CD4-positive, alpha-beta T cell treated with Interferon alpha-2 for 1 hour (primary cell): ENCODE data around the gene MGMT.

Experiments used
- DNase-seq, 2 donors: peaks; one replicate each; pipeline ENCODE4 v3.0.0-alpha.2; 2020 to 2022

The MGMT gene

DNA sequence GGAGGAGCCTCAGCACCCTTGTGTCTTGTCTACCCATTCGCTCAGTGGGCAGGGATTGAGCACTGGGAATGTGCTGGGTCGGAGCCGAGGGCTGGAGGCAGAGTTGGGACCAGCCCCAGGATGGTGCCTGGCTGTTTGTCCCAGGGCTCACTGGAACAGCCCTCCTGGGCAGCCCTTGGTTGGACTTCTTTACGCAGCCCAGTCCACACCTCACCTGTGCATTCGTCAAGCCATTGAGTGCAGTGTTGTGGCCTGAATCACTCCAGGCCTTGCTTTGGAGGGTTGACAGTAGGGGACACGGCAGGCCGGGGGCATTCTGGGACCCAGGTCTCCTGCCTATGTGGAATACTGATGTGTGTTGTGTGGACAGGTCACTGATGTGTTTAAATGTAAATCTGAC, 229.6 kb downstream of the MGMT start:
- no peak for DNase-seq

DNA sequence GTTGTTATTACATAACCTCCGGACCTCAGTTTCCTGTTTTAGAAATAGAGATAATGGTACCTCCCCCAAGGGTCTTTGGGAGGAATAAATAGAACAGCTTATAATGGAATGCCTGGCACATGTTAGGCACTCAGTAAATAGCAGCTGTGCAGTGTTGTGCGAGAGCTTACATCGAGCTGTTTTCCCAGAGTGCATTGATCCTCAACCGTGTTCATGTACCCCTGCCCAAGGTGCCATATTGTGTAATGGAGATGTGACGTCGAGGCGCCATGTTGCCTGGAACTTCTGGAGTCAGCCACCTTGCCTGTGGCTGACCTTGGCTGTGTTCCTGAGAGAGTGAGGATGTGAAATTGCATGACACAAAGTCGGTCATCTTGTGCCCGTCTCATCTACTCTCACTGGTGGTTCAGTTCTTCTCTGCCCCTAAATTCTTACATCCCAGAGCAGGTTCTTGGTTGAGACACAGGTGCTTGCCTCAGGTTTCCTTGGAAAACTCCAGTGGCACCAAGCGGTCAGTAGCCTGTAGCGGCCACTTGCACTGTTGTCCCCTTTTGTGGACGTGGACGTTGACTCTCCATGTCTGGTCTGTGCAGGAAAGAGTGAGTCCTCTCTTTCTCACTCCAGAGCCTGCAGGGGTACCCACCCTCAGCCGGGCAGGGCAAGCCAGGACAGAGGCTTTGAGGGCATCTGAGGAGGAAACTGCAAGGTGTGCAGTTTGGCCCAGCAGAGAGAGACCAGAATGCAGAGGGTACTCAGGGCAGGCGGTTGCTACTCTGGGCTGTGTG, 230.6 kb downstream of the MGMT start:
- DNase-seq, result no peak

DNA sequence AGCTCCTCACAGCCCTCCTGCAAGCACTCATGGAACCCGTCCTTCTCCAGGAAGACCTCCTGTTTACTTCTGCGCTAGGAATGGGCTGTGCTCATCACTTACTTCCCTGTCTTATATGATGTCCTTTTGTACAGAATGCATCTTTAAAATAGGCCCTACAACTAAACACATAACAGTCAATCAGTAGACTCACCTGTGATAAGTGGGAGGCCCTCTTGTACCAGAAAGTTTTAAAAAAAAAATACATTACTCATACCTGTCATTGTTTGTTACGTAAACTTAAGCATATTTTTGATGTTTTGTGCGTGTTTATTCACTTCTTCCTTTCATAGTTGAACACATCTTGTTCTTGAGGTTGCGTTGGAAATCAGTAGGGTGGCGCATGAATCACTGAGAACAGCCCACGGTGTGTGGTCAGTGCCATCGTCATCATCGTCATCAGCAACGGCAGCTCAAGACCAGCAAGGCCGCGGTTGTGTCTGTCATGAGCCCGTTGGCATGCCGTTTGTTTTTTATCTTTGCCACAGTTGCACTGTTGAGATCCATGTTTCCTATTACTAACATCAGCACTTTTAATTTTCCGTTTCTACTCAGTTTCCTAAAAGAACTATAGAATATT, 232.8 kb downstream of the MGMT start:
- DNase-seq, result no peak

DNA sequence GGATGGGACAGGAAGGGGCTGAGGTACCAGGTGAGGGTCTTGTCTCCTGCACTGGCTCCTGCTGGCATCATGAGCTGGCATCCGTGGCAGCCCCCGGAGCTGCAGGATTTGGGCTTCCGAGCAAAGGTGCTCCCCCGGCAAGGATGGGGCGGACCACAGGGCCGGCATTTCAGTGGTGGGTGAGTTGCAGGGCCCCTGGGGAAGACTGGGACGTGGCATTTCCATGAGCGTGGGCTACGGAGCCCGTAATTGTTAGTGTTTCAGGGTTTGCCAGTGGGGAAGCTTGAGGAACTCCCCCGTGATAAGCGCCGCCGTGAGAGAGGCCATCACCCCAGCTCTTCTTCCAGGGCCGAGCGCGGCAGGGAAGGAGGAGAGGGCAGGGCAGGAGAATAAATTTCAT, 235.6 kb downstream of the MGMT start:
- no peak for DNase-seq

DNA sequence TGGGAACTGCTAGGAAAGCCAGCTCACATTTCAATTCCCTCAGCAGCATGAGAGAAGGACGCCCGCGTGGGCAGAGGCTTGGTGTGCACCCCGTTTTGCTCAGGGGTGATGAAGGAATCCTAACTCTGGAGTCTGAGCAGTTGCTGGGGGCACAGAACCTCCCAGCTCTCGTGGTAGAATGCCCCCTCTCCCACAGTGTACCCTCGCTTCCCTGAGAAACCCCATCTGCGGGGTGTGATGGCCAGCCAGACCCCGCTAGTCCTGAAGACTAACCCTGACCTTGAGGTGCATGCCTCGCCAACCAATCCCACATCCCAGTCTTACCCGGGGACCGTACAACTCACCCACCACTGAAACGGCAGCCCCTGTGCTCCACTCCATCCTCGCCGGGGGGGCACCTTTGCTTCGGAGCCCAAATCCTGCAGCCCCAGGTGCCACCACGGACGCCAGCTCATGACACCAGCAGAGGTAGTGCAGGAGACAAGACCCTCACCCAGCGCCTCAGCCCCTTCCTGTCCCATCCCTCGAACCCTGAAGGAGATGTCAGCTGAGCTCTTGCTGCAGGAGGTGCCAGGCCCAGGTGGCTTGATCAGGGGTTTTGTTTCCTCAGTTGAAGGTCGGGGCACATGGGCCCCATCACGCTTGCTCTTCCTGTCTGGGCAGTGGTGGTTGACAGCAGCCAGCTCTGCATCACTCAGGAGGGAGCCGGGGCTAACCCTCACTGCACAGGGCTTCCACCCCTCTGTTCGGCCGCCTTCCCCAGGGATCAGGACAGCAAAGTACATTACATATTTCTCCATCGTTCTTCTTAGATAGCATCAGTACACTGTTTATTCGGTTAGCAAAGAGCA, 236.5 kb downstream of the MGMT start:
- DNase-seq, result no peak

DNA sequence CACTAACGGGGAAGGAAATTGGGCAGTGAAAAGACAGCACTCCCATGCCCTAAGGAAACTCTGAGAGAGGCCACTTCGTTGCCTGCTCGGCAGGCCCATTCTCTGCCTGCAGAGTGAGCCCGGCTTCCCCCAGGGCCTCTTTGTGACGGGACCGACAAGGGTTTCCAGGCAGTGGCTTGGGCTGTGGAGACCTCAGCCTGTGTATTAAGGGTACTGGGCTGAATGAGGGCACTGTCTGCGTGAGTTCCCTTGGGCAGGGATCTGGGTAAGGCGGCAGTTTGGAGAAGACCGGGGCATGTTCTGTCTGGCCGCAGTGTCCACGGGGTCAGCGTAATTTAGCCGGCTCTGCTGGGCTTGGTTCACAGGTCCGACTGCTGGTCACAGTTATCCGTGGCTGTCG, 237.2 kb downstream of the MGMT start:
- DNase-seq, result no peak

DNA sequence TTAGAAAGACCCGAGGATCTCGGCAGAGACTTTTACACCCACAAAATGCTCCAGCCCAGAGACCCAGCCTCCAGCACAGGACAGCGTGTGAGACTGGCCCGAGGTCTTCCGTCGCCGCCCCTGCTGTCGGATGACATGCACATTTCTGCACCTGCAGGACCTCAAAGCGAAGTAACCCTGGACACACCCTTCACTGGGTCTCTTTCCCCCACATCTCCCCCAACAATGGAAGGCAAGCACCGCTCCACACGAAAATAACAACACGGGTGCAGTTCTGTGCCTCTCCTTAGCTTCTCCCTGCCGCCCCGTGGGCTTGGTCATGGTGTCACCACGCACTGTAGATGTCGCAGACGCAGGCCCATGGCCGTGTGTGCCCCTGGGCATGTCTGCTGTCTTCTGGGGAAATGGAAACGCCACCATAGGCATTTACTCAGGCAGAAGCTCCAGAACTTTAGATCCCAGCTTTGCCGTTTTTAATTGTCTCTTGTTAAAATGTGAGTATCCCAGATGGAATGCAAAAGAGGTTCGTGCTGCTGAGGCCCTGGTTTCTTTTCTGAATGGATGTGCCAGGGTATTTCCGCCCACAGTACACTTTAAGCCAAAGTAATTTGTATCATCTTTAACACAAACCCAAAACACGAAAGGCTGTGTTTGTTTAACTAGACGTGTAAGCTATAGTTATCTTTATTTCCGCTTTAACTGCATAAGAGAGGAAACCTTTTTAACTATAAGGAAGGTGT, 237.9 kb downstream of the MGMT start:
- DNase-seq, result no peak

DNA sequence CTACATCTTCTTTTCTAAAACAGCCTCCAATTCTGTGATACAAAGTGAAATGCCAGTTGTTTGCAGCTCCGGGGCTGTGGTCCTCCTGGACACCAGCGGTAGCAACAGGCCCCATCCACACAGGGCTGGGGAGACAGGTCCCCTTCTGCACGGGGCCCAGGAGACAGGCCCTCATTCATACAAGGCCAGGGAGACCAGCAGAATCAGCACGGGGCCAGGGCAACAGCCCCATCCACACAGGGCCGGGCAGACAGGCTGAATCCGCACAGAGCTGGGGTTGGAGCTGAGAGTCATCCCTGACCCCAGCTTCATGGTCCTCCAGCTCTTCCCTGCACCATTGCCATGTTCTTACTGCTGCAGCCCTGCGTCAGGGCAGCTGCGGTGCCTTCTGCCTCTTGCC, 238.6 kb downstream of the MGMT start:
- DNase-seq, result no peak

DNA sequence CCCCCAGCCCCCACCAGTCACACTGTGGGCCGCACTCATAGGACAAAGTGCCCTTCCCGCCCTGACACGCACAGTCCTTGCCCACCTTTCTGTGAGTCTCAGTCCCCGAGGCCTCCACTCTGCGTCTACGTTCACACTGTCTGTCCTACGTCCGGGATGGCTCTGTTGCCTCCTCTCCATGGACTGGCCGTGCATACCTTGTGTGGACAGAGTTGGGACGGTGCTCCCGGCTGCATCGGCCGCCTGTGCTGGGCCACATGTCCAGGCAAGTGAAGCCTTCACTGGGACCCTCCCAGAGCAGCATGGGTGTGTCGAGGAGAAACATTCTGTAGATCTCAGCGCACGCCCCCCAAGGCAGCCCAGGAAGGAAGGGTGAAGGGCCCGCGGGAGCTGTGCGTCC, 239.0 kb downstream of the MGMT start:
- no peak for DNase-seq

DNA sequence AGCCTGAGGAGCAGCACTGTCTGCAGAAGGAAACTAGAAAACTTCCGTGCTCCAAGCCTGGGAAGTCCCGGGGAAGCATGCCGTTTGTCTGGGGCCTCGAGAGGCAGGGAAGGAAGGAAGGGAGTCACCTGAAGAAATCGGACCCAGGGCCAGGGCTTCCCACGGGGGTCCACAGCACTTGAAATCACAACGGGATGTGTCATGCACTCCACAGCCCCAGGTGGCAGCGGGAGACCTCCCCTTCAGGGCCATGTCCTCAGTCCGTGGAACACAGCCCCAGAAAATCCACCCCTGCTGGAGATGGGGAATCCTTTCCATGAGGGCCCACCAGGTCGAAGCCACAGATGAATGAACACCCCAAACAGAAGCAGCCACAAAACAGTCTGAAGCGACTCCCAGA, 239.5 kb downstream of the MGMT start:
- DNase-seq, result no peak

DNA sequence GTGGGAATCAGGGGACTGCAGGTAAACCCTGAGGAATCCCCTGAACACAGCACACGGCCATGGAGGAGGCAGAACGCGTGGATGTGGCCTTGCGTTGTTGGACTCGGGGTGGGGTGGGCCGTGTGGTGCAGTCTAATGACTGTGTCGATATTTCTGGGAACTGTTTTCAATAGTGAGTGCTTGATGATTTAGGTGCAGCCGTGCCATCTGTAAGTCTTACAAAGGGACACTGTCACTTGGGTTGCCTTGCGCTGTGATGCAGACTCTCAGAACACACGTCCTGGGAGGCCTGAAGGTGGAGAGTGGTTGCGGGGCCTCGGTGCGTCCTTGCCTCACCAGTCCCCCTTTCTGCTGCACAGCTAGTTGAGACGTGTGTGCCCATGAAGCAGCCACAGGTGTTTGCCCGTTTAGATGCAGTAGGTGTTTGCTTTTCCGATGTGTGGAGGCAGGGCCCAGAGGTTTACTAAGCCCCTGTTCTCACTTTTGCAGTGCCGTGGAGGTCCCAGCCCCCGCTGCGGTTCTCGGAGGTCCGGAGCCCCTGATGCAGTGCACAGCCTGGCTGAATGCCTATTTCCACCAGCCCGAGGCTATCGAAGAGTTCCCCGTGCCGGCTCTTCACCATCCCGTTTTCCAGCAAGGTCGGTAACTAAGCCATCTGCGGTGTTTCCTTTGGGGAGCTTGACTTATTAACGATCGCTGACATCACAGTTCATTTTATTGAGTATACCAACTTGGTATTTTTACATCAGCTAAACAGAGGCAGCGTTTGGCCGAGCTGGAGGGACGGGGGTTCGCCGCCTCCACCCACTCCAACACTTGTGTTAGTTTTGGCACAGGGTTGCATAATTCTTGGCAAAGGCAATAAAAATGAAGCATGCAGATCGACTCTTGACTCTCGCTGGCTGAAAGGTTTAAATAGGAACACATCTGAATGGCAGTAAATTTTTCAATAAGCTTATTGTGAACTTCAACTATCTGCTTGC, 240.7 kb downstream of the MGMT start:
- DNase-seq, result no peak

DNA sequence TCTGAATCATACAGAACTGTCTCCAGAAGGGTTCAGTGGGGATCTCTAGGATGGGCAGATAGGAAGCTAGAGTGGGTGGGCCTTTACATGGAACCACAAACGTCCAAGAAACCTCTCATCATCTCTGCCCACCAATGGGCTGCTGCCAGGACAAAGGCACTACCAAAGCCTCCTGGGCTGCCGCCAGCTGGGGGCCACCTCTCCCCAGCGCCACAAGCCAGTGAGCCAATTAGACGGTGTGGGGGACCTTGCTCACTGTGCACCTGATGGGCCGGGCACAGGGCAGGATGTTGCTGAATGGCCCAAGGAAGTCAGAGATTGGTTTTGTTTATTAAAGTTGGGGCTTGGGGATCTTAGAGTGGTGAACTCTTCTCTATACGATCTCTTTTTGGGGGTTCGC, 242.1 kb downstream of the MGMT start:
- DNase-seq, result no peak

DNA sequence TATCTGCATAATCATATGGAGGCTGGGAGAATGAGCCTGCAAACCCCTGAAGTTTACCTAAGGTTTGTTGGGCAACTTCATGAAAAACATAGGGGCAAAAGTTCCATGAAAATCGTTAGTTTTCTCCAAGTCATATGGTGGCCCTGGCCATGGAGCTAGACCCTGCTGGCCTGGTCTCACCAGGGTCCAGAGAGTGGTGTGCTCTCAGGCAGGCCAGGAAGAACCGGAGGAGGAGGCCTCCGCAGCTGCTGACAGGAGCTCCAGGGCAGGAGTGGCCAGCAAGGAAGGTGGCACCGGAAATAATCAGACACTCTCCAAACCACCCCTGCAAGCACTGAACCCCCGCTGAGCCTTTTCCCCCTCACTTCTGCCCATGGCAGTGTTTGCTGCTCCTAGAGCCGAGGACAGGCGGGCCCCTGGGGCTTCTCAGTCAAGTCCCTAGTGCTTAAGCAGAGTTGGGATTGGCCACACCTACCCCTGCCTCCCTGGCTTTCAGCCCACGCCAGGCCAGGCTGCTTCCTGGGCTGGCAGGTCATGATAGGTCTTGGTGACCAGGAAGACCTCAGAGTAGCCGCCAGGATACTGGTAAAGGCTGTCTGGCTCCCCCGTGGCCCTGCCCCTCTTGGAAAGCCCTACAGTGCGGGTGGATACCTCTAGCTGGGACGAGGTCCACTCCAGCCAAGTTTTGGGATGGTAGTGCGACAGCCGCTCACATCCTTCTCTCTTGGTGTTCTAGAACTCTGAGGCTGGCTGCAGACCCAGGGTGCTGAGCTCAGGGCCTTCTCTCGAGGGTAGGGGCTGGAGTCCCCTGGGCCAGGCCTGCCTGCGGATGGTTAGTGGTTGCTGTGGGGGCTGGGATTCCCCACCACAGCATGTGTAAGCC, 242.8 kb downstream of the MGMT start:
- no peak for DNase-seq

DNA sequence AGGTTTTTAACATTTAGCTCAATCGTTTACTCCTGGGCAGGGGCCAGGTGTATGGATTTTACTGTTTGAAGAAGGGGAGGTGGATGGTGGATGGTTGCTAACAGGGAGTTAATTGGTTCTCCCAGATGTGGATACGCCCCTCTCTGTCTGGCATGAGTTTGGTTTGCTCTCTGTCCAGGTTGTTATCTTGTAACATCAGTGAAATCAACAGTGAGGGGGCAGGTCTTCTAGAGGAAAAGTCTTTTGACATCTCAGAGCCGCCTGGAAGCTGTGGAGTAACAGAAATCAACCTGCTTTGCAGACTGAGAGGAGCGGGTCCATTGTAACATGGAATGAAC, 243.4 kb downstream of the MGMT start:
- no peak for DNase-seq

DNA sequence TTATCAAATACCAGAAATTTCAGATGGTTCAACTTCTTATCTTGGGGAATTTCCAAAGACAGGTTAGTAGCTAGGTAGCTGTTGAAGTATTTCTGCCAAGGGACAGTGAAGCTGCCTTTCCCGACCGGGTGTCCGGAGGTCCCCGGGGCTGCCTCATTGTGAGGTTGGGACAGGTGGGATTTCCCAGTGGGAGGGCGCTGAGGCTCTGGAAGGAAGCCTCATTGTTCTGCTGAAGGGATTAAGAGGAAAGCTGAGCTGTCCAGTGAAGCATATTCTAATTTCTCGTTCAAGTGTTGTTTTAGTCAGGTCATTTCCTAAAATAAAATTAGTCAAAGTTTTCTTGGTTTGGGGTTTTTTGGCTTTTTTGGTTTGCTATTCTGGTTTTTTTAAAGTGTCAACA, 244.2 kb downstream of the MGMT start:
- DNase-seq, result no peak

DNA sequence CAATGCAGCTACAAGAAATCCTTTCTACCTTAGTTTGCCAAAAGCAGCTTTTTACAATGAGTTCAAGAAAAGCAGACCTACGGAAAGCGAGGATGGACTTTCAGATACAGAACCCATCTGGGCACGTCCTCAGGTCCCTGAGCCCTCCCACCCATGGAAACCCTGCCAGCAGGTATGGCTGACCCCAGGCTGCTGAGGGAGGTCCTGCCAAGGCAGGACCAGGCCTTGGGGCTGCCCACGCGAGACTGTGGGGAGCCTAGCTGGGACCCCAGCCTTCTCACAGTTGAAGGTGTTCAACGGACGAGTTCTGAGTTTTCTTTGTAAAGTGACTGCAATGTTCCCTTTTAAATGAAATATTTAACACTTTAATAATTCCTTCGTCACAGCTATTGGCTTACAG, 245.0 kb downstream of the MGMT start:
- no peak for DNase-seq

DNA sequence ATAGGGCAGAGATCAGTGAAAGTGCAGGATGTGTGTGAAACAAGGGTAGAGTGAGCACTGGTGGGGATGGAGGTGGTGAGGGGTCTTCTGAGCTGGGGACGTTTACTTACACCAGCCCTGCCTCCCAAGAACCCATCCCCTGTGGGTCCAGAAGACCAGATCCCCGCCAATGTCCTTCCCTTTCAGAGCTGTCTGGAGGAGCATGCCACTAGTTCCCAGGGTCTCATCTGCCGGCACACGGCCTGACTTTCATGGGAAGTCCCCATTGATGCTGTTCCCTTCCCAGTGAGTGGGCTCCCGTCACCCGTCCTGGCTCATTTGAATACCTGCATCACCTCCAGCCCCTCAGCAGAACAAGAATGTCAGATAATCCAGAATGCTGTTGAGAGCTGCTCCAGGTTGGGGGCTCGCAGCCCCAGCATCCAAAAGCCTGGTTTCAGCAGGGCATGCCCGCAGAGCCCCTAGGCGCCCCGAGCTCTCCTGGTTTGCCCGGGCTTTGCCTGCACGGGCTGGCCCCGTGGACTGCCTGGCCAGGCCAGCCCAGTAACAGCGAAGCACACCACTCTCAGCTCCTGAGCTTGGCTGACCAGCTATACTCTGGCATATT, 246.7 kb downstream of the MGMT start:
- DNase-seq, result no peak

DNA sequence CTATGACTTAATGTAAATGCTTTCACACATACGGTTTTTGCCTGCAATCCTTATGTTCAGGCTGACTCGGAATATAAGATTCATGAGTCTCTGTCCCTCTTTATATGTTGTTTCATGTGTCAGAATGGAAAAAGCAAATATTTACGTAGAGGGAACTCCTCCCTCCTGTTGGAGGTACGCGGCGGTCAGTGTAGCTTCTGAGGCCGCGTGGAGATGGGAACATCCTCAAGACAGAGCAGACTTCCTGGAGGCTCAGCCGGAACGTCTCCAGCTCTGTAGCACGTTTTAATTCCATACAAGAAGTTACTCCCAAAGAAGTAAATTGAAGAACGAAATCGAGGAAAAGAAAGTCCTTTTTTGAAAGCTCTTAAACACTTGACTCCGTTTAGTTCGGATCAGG, 248.8 kb downstream of the MGMT start:
- DNase-seq, result no peak

DNA sequence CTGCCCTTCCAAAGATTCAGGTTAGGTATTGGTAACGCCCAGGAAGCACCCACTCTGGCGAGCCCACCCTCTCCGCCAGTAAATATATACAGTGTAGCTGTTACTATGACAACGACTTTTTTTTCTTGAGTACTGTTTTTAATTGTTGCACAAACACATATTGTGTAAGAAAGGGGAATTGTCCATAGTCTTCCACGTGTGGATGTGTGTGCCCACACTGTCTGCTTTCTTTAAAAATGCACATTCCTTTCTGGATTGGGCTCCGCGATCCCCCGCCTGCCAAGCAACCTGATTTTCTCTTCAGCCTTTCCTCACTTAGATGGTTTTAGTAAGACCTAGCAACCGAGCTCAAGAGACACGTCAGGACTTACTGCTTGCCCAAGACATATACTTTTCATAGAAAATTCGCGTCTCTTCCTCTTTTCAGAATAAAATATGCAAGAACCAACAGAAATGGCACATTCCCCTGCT, 249.2 kb downstream of the MGMT start:
- no peak for DNase-seq

DNA sequence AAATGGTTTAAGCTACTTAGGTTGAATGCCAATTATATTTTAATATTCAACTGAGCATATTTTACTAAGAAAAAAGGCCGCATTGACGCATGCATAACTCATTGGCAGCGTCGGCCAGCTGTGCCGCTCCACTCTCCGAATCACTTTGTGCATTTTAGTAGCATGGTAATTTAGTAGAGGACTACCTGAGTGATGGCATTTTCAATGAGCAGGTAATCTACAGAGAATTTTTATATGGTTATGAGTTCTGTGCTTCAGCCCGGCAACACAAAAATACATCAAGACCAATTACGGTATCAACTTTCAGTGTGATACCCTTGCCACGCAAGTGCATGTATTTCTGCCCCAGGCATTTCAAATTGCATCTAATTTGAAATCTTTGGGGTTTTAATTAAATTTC, 249.8 kb downstream of the MGMT start:
- DNase-seq, result no peak
